Stimulated activated CD8-positive, alpha-beta memory T cell treated with anti-CD3 and anti-CD28 coated beads, Interleukin-4, amount 100 ng/mL, for 1 hour (primary cell): ENCODE data around the gene ARSG.
"Not testable (repeated sequence)": the region's sequence is repeated elsewhere in the genome, so short reads cannot be mapped to it uniquely, and the experiment has no call there.

Source experiments
- DNase-seq, 2 donors: peaks; one replicate each; pipeline ENCODE4 v3.0.0-alpha.2; 2020; ENCODE audit warnings: low read depth in 2 of 2, low spot score in 1 of 2

ARSG gene

DNA sequence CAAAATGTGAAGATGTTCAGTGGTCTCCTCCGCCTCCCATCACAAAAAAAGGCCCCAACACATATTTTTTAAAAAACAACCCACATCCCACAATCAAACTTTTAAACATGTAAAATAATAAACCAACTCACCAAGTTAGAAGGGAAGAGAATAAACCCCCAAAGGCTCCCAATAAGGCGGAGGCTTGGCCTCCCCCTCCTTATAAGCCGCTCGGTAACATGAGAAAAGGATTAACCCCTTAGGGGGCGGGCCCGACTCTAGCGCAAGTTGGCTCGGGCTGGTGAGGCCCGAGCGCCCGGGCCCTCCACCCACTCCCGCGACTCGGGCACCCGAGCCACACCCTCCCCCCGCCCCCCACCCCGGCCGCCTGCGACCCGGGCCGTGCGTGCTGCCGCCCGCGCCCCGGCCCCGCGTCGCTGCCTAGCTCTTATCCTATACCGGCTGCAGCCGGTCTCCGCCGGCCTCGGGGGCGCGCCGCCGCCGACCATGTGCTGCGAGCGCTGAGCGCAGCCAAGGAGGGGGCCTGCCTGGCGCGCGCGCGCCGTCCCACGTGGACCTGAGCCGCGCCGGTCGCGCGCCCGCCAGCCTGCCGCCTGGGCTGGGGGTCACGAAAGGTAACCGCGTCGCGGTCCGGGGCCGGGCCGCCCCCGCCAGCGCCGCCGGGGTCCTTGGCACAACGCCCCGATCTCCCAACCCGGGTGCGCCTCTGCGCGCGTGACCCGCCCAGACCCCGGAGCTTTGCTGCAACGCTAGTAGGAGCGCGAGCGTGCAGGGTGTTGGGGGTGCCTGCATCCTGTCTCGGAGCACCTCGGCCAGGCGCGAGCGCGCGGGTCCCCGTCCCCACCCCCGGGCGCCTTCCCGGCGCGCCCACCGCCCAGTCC, at the start of gene ARSG, which contains the start of gene SLC16A6:
ARSG (plus strand) TSS at position 541 of the 881 bp plus-strand sequence. CDS start 15,999 bp downstream, outside the sequence.
SLC16A6 (minus strand) TSS at position 173 of the 881 bp plus-strand sequence. CDS start 12,807 bp downstream, outside the sequence.
- DNase-seq, result peak; percentile 55 to 59

DNA sequence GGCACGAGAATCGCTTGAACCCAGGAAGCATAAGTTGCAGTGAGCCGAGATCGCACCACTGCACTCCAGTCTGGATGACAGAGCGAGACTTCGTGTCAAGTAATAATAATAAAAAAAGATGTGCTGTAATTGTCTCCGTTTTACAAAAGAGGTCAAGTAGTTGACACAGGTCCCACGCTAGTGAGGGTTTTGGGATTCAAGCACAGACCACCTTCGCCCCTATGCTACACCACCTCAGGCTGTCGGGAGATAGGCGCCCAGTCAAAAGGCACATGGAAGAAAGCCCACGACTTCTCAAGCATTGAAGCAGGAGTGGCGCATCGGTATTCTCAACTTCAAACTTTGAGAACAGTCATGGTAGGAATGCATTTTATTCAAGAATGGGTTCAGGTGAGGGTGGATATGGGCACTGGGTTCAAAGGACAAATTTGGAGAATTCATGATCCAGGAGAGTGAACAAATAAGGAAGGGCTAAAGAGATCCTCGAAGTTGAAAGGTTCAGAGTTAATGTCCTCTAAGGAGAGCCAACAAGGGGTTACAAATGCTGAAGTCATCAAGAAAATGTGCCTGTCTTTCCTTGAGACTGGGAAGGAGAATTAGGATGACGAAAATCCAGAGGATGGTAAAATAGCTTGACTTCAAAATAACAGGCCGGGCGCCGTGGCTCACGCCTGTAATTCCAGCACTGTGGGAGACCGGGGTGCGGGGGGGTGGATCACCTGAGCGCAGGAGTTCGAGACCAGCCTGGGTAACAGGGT, 44.8 kb upstream of the ARSG start:
- DNase-seq, result no peak

DNA sequence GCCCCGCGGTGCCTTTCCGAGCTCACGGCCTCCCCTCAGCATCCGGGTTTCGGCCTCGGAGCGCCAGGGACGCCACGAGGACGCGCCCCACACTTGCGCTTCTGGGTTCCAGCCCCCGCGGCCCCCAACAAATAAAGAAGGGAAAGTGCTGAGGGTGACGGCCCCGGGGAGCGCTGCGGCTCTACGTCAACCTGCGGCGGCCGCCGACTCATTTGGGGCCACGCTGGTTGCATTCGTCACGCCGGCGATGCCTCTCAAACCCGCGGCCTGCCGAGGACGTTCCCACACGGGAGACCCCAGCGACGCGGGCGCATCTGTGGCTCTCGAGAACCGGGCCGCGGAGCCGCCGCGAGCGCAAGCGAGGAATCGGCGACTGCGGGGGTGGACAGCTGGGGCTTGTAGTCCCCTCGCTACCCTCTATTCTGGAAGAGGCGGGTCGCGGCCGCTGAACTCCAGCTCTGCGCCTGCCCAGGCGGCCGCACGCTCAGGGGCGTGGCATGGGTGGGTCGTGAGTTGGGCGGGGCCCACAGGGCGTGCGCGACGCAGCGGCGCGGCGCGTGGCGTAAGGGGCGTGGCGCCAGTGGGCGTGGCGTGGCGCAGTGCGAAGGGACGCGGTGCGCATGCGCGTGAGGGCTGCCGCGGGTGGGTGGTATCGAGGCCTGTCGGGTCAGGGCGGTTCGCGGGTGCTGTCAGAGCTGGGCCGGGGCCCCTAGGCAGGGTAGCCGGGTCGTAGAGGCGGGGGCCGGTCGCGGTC, 43.7 kb upstream of the ARSG start, which contains the start of gene AMZ2:
AMZ2 (plus strand) TSS at position 599 of the 754 bp plus-strand sequence. CDS start 2,145 bp downstream, outside the sequence.
- peak; percentile 95 to 98 for DNase-seq

- no peak for DNase-seq
Observed at GRCh38 chr17:68248199-68248825, 43.0 kb upstream of the ARSG start.

DNA sequence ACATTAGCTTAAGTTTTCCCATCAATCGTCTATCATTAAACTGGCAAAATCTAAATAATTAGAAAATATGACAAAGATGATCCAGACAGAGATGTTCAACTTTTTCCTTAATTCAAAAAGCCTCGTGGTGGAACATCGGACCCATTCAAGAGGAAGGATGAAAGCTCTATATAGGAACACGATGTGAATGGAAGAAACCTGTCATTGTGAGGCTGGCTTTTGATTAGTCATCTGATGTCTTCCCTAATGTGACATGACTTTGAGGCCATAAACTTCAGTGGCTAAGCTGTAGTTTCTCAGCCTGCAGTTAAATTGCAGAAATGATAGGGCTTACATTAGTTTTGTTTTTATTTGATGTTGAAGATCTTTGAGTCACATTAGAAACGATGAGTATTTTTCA, 42.4 kb upstream of the ARSG start:
- no peak for DNase-seq

DNA sequence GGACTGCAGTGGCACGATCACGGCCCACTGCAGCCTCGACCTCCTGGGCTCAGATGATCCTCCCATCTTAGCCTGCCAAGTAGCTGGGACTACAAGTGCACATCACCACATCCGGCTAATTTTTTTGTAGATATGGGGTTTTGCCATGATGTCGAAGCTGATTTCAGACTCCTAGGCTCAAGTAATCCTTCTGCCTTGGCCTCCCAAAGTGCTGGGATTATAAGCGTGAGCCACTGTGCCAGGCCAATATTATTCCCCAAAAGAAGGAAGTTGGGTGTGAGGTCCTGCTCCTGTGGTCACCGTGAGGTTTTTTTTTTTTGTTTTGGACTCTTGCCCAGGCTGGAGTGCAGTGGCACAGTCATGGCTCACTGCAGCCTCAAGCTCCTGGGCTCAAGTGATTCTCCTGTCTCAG, 41.9 kb upstream of the ARSG start:
- no peak for DNase-seq

DNA sequence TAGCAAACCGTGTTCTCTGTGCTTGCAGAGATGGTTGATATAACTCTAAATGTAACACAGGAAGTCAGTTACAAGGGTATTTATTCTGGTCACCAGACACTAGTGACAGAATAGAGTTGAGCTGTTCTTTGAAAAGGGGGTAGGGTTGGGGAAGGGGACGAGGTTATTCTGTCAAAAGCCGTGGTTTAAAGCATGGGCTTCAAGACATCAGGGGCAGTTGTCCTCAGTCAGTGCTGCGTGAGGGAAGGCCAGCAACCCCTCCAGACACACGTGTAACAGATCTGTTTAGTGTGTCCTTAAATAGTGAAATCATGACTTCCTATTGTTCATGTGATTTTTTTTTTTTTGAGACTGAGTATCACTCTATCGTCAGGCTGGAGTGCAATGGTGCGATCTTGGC, 37.9 kb upstream of the ARSG start:
- not testable (repeated sequence) for DNase-seq

- no peak for DNase-seq
Observed at GRCh38 chr17:68255151-68255550, 36.1 kb upstream of the ARSG start.

GRCh38 chr17:68255731-68256538, 35.4 kb upstream of the ARSG start:
- DNase-seq, result no peak

DNA sequence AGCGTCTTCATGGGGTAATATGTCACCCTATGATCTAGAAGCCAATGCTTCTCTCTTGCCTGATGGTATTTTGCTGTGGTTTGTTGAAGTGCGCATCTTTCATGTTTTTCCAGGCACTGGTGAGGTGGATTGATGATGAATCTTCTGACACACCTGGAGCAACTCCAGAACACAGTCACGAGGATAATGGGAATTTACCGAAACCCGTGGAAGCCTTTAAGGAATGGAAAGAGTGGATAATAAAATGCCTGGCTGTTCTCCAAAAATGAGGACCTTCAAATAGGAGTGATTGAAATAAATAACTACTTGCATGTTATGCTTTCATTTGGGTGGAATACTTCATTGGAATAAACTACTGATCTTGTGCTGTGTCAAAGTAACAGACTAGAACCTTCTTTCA, 34.6 kb upstream of the ARSG start:
- DNase-seq, result not testable (repeated sequence)

DNA sequence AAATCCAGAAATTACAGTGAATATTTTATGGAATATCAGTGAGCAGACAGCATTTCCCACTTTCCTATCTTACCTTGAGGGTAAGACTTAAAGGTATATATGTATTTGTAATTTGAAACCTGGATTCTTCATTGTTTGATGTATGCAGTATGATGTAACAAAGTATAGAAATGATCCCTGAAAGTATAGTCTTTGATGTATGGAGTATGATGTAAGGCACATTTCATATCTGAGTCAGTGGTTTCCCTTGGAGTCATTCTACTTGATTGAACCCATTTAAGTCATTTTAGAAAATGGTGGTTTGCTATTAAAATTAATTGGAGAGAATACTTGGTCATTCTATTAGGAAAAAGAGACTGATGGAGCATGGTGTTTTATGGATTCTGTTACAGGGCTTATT, 33.4 kb upstream of the ARSG start:
- no peak for DNase-seq

DNA sequence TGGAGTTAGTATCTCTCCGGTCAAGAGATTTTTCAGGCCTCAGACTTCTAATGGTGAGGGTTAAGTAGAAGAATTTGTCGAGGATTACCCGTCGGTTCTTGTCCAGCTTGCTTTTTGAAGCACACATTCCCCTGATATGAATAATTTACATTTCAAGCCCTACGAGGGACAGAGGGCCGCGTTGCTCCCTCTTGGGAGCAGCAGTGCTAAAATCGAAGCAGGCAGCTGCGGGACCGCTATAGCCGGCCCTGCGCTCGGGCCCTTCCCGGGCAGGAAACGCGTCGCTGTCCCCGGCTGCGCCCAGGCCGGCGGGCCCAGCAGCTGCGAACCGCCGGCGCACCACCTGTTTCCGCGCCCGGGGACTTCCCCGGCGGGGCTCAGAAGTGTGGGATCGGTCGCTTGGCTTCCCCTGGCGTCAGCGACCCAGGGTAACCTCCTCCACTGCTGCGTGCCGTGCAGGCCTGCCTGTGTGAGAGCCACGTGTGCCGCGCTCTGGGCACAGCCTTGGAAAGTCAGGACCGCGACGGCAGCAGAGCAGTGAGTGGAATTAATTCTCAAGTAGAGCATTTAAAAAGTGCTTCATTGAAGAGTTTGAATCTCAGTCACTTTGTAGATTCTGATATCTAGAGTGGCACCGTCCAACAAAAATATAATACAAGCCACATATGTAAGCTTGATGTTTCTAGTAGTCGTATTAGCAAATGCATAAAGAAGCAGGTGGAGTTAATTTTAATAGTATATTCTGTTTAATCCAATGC, 32.2 kb upstream of the ARSG start:
- peak in 1 of 2 donors; percentile 64 for DNase-seq

DNA sequence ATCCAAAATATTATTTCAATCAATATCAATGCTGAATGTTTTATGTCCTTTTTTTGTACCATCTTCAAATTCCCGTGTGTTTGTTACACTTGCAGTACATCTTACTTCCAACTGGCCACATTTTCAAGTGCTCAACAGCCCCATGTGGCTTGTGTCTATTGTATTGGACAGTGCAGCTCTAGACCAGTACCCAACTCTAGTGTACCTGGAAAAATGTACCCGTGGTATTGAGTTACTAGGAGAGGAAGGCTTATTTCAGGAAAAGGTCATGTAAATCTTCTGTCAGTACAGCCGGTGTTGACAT, 31.7 kb upstream of the ARSG start:
- not testable (repeated sequence) for DNase-seq

DNA sequence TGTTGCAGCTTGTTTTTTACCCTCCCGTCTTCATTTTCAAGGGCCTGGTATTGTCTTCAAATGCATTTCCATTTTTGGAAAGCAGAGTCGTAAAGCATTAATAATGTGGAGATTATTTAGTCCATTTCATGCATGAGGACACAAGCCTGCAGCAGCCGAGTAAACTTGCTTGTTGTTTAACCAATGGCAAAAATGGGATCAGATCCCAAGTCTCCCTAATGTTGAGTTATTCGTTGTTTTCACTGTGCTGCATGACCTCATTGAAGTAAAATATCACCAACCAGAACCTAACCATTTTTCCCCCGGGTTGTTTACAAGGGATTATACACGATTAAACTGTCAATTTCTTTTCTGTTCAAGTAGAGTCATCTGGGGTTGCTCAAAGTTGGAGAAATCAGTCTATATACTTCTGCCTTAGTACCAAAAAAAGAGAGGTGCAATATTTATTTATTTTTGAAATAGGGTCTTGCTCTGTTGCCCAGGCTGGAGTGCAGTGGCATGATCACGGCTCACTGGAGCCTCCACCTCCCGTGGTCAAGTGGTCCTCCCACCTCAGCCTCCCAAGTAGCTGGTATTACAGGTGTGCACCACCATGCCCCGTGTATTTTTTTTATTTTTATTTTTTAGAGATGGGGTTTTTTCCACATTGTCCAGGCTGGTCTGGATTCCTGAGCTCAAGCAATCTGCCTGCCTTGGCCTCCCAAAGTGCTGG, 31.1 kb upstream of the ARSG start:
- DNase-seq, result no peak

DNA sequence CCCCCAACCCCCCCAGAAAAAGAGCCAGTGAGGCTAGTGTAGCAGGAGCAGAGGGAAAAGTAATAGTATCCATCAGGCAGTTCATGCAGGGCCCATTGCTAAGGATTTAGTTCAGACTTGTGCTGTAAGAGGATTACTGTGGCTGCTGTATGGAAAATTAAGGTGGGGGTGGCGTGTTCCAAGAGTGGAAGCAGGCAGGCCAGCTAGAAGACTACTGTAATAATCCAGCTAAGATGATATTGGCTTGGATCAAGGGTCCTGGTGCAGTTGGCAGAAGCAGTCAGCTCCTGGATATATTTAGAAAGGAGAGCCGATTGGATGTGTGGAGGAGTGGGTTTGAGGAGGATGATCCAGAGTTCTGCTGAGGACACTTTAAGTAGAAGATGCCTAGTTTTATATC, 28.8 kb upstream of the ARSG start:
- not testable (repeated sequence) for DNase-seq

DNA sequence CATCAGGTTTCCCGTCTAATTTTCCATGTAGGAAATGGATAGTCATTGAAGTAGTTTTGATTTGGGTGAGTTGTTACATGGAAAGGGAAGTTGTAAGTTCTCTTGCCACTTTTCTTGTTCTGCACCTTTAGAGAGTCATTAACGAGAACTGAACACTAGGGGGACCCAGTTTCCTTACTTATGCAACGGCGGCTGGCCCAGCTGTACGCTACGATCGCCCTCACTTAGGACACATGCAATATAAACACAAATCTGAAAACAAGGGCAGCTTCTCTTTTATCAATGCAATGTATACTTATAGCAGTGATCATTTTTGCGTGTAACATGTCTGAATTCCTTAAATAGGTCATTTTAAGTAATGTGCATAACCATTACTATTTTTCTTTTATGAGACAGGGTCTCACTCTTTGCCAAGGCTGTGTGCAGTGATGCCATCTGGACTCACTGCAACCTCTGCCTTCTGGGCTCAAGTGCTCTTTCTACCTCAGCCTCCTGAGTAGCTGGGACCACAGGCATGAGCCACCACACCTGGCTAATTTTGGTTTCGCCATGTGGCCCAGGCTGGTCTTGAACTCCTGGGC, 28.1 kb upstream of the ARSG start:
- not testable (repeated sequence) for DNase-seq

DNA sequence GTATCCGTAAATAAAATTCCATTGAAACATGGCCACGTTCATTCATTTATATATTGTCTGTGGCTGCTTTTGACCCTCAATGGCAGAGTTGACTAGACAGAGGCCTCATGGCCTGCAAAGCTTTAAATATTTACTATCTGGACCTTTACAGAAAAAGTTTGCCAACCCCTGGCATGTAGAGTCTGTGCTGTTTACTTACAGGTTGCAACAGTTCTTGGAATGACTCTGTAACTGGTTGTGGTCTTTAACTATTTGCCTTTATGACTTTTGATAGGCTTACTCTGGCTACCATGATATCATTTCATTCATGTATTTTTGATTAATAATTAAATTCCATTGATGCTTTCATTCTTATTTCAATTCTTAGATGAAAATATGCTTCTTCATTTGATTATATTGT, 25.5 kb upstream of the ARSG start:
- not testable (repeated sequence) for DNase-seq

DNA sequence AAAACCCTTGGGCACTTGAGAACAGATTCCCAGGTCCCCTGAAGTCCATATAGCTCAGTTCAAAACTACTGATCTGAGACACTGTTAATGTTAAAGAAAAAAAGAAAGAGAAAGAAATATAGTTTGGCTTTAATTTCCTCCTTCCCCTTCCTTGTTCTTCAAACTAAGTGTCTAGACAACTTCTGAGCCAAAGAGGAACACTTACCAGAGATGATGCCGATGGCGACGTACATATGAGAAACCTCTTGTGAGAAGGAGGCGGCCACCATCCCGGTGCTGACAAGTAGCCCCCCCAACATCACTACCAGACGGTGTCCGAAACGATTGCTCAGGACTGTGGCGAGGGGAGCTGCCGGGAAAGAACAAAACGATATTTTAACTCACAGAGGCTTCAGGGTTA, 17.6 kb upstream of the ARSG start:
- DNase-seq, result no peak
